GM21526 (cell line): ENCODE measurements around the gene DYNC2I2.
"Not testable (repeated sequence)": the region's sequence is repeated elsewhere in the genome, so short reads cannot be mapped to it uniquely, and the experiment has no call there.

ENCODE experiments used
- ATAC-seq: cut with Tn5 transposase; IDR thresholded peaks from one replicate; pipeline ENCODE4 v1.9.1; 2021; ENCODE audit warnings: moderate library complexity; ENCODE audit not compliant: unreplicated experiment, low FRiP score

Gene DYNC2I2

DNA sequence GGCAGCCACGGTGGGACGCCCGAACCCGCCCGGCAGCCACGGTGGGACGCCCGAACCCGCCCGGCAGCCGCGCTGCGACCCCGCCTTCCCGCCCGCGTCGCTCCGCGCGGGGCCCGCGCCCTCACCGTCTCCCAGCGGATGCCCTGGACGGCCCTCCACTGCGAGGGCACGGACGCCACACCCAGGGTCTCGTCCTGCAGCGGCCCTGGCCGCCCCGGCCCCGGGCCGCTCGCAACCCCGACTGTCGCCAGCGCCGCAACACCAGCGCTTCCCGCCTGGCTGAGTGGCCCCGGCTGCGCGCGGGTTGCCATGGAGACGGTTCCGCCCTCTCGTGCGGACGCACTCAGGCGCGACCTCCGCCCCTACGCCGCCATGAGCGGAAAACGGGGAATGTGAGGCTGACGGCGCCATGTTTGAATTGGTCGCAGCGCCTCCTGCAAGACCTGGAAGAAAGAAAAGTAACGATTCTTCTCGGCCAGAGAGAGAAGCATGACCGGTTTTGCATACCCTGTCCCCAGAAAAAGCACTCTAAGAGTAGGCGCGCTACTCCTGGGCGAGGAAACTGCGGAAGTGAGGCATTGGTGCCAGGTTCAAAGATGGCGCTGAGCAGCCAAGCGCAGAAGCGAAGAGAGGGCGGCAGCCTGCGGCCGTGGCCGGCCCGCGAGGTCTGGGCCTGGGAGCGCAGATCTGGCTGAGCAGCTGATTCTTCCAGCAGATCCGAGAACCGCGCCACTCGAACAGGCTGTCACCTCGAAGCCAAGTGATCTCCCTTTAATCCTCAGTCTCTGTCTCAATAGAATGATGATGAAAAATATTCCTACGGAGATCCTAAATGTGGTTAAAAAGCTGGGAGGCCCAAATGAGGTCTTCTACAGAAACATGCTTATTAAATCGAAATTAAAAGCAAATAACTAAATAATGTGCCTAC is at the start of gene DYNC2I2:
Gene DYNC2I2 (minus strand): TSS at position 432 of the 928 bp plus-strand sequence. CDS start 121 bp downstream, at position 311.
- peak; percentile 61 for ATAC-seq

DNA sequence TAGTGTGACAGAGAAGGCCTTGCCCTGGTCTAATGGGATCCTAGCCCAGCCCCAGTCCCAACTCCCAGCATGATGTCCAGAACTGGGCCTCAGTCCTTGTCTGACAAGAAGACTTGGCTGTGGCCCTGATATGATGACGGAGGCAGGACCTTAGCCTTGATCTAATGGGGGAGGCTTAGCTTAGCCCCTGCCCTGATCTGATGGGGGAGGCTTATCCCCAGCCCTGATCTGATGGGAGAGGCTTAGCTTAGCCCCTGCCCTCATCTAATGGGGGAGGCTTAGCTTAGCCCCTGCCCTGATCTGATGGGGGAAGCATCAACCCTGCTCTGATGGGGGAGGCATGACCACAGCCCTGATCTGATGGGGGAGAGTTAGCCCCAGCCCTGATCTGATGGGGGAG is 49.4 kb upstream of the DYNC2I2 start:
- ATAC-seq = no peak

DNA sequence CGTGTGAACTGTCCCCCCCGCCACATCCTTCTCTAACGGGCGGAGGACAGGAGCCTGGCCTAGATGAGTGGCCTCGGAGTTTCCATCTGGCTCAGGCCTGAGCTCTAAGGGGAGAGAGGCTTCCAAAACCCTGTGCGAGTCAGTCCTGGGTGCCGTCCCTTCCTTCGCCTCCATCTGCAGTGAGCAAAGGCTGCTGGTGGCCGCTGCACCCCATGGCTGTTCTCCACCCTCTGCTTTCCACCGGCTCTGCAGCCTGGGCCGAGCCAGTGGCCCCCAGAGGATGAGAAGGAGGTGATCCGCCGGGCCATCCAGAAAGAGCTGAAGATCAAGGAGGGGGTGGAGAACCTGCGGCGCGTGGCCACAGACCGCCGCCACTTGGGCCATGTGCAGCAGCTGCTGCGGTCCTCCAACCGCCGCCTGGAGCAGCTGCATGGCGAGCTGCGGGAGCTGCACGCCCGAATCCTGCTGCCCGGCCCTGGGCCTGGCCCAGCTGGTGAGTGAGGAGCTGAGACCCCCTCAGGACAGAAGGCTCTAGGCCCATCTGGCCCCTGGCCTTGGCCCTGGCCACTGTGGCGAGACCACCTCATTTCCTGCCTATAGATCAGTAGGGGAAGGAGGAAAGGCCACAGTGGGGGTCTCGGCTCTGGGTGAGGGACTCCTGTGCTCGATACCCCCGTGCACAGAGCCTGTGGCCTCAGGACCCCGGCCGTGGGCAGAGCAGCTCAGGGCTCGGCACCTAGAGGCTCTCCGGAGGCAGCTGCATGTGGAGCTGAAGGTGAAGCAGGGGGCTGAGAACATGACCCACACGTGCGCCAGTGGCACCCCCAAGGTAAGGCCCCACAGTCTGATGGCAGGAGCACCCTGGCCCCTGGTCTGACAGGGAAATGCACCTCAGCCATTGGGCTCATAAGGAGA is 48.7 kb upstream of the DYNC2I2 start:
- ATAC-seq = no peak

DNA sequence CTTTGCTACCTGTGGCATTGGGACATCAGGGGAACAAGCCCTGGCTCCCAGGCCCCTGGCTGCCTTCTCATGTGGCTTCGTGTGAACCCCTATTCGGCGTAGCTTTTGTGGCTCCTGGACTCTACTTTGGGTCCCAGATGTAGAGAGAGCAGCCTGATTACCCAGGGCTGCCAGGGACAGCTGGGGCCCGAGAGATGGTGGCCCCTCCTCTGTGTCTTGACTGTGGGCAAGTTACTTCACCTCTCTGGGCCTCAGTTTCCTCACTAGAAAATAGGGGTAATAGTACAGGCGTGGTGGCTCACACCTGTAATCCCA is 47.7 kb upstream of the DYNC2I2 start:
- ATAC-seq = no peak

DNA sequence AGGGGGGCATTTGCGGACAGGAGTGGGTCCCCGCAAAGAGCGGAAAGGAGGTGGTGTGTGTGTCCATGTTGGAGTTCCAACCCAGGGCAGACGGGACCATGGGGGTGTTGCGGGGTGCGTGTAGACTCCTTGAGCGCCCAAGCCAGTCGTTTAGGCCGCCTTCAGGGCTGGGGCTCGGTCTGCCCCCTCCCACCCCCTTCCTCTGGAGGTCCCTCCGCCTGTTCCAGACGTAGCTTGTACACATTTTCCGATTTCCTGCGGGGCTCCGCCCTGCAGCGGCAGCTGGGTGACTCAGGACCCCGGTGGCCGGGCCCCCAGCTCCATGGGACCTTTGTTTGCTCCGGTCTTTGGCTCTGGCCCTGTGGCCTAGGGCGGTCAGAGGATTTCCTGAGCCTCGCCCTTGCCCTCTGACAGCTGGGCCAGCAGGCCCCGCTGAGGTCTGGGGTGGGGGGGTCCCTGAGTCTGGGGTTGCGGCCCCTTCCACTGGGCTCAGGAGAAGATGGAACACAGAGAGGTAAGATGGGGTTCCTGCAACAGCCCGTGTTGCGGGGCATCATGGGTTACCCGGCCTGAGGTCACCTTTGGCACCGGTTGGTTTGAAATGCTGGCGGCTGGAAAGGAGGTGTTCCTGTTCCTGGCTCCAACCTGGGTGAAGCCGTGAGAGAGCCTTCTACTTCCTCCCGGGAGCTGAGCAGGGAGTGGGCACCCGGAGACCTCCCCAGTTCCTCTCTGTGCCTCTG is 47.1 kb upstream of the DYNC2I2 start:
- no peak for ATAC-seq

DNA sequence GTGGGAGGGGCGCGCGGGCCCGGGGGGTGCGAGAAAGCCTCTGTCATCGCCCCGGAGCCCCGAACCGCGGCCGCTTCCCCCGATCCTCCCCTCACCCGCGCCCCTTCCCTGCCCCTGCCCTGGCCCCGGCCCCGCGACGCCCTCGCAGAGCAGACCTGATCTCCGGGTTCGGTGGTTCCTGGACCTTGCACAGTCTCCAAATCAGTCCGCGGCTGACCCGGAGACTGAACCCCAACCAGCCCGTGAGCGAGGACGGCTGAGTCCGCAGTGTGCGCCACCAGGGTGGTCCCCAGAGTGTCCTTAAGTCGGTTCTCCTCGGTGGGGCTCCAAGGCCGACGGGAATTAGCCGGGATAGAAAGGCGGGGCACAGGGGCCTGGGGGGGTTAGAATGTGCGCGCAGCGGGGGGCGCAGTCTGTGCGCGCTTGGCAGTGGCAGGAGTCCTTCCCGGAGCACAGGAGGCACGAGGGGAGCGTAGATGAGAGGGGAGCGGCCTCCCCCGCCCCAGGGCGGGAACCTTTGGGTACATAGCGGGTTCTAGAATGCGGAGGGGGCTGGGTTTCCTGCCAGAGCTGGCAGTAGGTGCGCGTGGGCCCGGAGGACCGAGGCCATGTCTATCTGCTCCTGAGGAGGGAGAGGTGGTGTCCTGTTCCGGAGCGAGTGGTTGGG is 46.4 kb upstream of the DYNC2I2 start:
- no peak for ATAC-seq

DNA sequence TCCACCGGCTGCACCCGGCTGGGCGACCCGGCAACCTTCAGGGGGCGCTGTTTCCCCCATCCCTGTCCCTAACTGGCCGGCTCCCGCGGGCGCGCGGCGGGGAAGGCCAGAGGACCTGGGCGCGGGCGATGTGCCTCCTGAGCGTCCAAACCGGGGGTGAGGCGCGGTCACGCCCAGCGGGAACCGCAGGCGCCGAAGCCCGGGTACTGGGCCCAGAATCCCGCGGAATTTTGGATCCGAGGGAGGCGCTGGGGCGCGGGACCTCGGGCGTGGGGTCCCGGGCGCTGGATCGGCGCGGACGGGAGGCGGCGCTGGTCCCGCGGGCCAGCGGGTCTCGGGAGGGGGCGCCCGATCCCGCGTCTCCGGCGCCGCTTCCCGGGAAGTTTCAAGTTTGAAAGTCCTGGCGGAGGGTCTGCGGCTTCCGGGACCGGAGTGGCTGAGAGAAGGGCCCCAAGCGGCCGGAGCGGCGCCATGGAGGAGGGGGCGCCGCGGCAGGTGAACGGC is 45.9 kb upstream of the DYNC2I2 start, which contains the start of gene PKN3:
Gene PKN3 (plus strand): TSS at position 59 of the 504 bp plus-strand sequence. CDS start 413 bp downstream, at position 472.
- peak; percentile 57 for ATAC-seq

DNA sequence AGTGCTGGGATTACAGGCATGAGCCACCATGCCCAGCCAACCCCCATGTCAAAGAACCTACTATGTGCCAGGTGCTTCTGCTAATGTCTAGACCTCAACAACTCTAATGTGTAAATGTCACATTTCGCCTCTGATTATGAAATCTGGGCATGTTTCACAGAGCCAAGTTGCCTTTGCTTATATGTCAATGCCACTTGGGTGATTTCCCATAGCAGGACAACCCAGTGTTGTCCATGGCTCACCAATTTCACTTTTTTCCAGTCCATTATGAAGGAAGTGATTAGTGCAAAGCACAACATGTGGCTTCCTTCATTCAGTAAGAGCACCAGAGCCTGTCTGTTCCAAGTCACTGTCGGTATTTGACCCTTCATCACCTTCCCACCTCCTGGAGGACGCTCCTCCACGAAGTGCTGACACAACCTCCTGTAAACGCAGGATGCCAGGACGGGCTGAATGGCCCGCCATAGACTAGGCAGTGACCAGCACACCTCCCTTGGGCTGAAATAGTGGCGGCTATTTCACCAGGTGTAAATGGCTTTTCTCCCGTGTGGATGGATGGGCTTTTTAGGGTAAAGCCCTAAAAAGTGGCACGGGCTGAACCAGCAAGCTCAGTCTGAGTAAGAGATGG is 44.7 kb upstream of the DYNC2I2 start:
- no peak for ATAC-seq

DNA sequence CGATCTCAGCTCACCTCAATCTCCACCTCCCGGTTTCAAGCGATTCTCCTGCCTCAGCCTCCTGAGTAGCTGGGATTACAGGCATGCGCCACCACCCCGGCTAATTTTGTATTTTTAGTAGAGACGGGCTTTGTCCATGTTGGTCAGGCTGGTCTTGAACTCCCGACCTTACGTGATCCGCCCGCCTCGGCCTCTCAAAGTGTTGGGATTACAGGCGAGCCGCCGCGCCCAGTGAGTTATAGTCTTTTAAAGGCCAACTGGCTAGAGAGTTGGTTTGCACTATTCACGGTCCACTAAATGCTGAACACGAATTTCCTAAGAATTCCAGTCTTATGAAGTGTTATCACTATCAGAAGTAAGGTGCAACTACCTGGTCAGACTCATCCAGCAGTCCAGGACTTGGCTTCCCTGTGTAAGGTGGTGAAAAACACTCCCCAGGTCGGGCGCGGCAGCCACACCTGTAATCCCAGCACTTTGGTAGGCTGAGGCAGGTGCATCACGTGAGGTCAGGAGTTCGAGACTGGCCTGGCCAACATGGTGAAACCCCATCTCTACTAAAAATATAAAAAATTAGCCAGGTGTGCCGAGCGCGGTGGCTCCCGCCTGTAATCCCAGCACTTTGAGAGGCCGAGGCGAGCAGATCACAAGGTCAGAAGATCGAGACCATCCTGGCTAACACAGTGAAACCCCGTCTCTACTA is 42.6 kb upstream of the DYNC2I2 start:
- not testable (repeated sequence) for ATAC-seq

DNA sequence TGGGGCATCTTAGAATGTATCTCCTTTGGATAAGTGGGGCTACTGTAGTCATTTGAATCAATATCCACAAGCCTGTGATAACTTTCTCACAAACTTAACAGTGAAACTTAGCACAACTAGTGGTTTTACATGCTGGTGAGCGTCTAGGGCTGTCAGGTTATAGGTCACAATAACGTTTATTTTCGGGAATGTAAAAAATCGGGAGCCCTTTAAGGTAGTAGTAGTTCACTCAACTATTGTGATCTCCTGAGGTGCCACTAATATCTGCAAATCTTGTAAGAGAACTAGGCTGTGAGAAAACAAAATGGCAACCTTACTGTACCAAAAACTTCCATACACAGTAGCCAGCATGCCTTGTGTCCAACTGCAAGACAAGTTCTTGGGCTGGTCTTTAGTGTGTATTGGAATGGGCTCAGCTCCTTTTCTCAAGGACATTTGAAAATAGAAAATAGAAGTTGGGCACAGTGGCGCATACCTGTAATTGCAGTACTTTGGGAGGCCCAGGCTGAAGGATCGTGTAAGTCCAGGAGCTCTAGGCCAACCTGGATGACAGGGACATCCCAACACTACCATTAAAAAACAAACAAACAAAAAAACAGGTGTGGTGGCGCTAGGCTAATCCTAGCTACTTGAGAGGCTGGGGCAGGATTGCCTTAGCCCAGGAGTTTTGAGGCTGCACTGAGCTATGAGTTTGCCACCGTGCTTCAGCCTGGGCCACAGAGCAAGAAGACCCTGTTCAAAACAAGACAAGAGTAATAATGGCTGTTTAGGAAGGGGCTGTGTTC is 40.5 kb upstream of the DYNC2I2 start:
- no peak for ATAC-seq

DNA sequence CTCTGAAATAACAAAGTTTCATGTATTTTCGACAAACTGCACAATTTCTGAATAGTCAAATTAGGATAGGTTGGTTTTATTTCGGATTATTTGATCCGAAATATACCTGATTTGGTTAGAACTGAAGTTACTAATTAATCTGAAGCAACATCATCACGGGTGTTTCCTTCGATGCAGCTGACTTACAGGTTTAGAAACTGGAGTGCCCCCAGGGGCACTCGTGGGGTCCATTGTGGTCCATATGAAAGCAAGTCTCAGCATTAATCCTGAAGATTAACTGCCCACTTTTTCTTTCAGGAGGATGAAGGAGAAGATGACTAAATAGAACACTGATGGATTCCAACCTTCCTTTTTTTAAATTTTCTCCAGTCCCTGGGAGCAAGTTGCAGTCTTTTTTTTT is 37.7 kb upstream of the DYNC2I2 start:
- no peak for ATAC-seq

DNA sequence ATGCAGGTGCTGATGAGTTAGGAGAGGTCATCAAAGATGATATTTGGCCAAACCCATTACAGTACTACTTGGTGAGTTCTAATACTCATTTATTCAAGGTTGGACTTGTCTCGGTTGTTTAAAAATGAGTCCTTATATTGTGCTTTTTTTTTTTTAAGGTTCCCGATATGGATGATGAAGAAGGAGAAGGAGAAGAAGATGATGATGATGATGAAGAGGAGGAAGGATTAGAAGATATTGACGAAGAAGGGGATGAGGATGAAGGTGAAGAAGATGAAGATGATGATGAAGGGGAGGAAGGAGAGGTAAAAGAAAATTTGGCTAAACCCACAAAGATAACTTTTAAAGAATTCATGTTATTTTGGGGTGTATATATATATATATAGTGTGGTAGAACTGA is 37.1 kb upstream of the DYNC2I2 start:
- not testable (repeated sequence) for ATAC-seq

DNA sequence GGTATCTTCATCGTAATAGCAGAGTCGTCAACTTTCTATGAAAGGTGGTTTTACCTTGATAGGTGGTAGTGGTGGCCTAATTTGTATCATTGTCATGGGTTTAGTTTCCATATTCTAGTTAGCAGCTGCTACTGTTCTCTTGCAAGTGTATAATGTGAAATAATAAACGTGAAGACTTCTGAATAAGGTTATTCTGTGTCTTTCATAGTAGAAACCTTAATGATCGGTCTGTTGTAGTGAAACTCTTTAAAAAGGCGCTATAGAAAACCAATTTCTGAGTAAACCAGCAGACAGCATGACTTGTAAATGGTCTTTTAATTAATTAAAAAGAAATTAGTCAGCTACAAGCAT is 34.0 kb upstream of the DYNC2I2 start:
- no peak for ATAC-seq

DNA sequence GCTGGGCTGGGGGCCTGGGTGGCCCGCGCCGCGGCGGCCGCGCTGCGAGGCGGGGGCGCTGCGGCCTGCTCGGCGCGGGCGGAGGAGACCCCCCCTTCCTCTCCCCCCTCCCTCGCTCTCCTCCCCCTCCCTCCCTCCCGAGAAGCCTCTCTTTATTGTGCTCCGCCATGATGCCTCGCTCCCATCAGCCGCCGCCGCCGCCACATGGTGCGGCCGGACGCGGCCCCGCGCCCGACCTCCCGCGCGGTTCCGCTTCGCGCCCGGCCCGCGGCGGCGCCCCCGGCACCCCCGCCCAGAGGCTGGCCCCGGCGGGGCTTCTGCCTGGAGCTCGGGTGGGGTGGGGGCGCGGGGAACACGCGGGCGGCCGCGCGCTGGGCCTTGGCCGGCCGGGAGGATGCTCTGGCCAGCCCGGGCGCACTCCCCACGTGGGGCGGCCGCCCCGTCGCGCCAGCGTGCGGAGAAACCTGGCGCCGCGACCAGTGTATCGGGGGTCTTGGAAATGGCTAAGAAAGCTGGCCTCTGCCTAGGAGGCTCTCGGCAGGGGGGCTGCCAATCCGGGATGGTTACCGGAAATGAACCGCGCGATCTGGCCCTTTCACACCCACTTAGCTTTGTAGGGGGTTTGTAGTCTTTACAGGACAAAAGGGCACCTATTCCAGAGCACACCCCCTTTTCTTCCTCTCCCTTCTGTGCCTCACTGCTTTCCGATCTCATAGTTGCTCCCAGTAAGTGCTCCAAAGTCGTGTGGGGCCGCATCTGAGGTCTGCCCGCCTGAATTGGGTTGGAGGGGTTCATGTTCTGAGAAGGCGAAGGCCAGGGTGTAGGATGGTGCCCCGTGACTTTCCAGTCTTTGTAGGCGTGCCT is 33.4 kb upstream of the DYNC2I2 start:
- ATAC-seq = no peak

DNA sequence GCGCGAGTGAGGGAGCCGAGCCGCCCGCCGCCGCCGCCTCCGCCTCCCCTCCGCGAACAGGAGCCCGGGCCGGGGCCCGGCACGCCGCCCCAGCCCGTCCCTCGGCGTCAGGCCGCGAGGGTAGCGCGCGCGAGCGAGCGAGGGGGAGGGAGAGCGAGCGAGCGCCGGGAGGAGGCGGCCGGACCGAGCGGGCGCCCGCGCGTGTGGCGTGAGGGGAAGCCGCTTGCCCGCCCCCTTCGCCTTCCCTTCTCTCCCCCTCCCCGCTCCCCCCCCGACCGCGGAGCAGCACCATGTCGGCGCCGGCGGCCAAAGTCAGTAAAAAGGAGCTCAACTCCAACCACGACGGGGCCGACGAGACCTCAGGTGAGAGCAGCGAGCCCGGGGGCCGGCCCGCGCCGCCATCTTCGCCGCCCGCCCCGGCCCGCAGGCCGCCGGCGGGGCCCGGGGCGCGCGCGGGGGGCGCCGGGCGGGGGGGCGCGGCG is 32.7 kb upstream of the DYNC2I2 start:
- ATAC-seq = no peak

DNA sequence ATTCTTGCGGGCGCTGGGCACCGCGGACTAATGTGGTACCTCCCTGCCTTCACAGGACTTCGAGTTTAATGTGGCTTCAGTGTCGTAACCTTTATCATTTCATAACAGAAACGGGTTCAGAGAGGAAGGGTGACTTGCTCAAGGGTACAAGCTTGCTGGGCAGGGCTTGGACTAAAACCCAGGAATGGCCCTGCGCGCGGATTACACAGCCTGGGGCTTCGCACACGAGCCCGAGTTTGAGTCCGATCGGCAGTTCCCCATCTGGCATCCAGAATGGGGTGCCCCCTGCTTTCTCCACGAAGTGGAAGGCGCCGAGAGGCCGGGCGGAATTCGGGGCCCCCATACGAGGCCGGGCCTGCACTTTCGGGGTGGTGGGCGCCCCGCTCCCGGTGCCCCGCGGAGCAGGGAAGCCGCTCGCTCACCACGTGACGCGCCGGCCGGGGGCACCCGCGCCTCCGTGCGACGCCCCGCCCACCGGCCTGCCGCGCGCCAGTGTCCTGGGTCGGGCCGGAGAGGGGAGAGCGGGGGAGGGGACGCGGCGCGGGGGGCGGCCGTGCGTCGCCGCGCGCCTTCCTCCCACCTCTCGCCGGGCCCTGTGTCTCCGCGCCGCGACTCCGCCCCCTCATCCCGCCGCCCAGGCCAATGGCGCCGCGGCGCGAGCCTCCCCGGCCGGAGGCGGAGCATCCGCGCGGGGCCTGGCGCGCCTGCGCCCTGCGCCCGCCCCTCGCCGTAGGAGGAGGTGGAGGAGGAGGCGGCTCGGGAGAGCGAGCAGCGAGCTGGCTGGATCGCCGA is 32.0 kb upstream of the DYNC2I2 start, which contains the start of gene SET:
Gene SET (plus strand): TSS at position 722 of the 792 bp plus-strand sequence. CDS start 361 bp downstream, outside the sequence.
- ATAC-seq = peak; percentile 59
